Right lobe of liver (tissue), 6 donors: ENCODE measurements around the gene PPA1. TPM values are rescaled to one million over a fixed set of nuclear protein-coding genes. Genes with fewer than 3 reads are reported as not detected.
"Not testable (repeated sequence)": the region's sequence is repeated elsewhere in the genome, so short reads cannot be mapped to it uniquely, and the experiment has no call there.

ENCODE experiments used
- ATAC-seq, 4 donors: fragments of 200-7000 bp; cut with Tn5 transposase; one replicate each; pipeline ENCODE4 v1.9.1; 2020; ENCODE audit warnings: mild to moderate bottlenecking in 4 of 4, moderate library complexity in 4 of 4
- DNase-seq, 3 donors: peaks; one replicate each; pipeline ENCODE4 v3.0.0-alpha.2; 2020
- H3K27ac ChIP-seq, 3 donors: fragments of 200-600 bp; one replicate each; pipeline ENCODE4 v1.8.0; 2022
- H3K27me3 ChIP-seq, 2 donors: fragments of 200-600 bp; one replicate each; pipeline ENCODE4 v1.8.0; 2022
- H3K36me3 ChIP-seq, 4 donors: fragments of 200-600 bp; sonication (generic) in 1 of 4; one replicate each; pipeline versions ENCODE4 v1.5.1 to v1.8.0; 2017 to 2022; ENCODE audit warnings: control low read depth in 1 of 4
- H3K4me1 ChIP-seq, 4 donors: fragments of 200-600 bp; sonication (generic) in 1 of 4; one replicate each; pipeline versions ENCODE4 v1.5.1 to v1.8.0; 2017 to 2022; ENCODE audit warnings: control low read depth in 1 of 4
- H3K4me3 ChIP-seq, 3 donors: fragments of 200-600 bp; one replicate each; pipeline ENCODE4 v1.8.0; 2022
- H3K9me3 ChIP-seq, 4 donors: fragments of 200-600 bp; sonication (generic) in 1 of 4; one replicate each; pipeline versions ENCODE4 v1.5.1 to v1.8.0; 2017 to 2022; ENCODE audit warnings: control low read depth in 1 of 4
- CTCF ChIP-seq, 4 donors: fragments of 200-600 bp in 3 of 4; fragments of 450-650 bp in 1 of 4; IDR thresholded peaks; one replicate each; pipeline versions ENCODE4 v1.5.1 to v1.8.0; 2016 to 2022; ENCODE audit warnings: antibody characterized with exemption in 4 of 4, mild to moderate bottlenecking in 2 of 4
- POLR2A ChIP-seq: fragments of 450-650 bp; IDR thresholded peaks from one replicate; pipeline ENCODE4 v1.6.1; 2017; ENCODE audit warnings: antibody characterized with exemption, mild to moderate bottlenecking
- WGBS: methylation state at CpG from one replicate; pipeline ENCODE4 v1.1.6; 2018; ENCODE audit warnings: low coverage, low lambda C conversion rate; ENCODE audit not compliant: insufficient coverage; ENCODE audit errors: missing lambda C conversion rate; 5-methylcytosine and 5-hydroxymethylcytosine counted together
- intact Hi-C, 2 donors: fragments of 100-400 bp; cut with DNase I; formaldehyde crosslinking; loops; one replicate each; pipeline versions ENCODE4 v1.11.2 to v1.14.1; 2022
- total RNA-seq, 6 experiments: library from RNA; depleted of rRNA in 2 of 6; stranded (reverse); fragments of >200 nt in 2 of 6; fragmentation: NEBNext Ultra II Directional in 3 of 6; extraction: Animal tissue kit (Norgen Biotek cat#: 25700) in 3 of 6; gene quantifications; one replicate each; pipeline versions ENCODE4 v1.1.0 to v1.2.4, GENCODE V29; 2016 to 2023
- donor health status: DM: no; HTN: yes; CAD: no.
- donor health status: DM: no; HTN: no; CAD: no.
- donor health status: DM: no; HTN: no; CAD: no.
- donor health status: DM: no; HTN: yes; CAD: no.
- donor health status: DM: no; HTN: yes; CAD: no.

The PPA1 gene
- total RNA-seq, 6 experiments from 2014 or later, result 64.8 to 133 (median 95.7) TPM

- intact Hi-C loops, result no loop called here
- no peak overlapping the region for H3K4me3 ChIP-seq
- DNase-seq, result no peak
- ATAC-seq, result no peak
- H3K4me1 ChIP-seq, result peaks cover 0 to 7% (median 0%) of the 10 kb centered on the region in 4 donors
- H3K9me3 ChIP-seq, result no peaks in the 10 kb centered on the region
- TF ChIP-seq CTCF (IDR thresholded peaks at IDR 0.05) (no peak), POLR2A (no peak)
- no peaks in the 10 kb centered on the region for H3K36me3 ChIP-seq
- WGBS, result 60% methylated on average over 1 of the region's 1 CpG
- H3K27me3 ChIP-seq, result peaks cover 0 to 9% of the 10 kb centered on the region in 2 donors
- H3K27ac ChIP-seq, result no peak overlapping the region
Measured at GRCh38 chr10:70258216-70258615, 25.0 kb upstream of the PPA1 start.

DNA sequence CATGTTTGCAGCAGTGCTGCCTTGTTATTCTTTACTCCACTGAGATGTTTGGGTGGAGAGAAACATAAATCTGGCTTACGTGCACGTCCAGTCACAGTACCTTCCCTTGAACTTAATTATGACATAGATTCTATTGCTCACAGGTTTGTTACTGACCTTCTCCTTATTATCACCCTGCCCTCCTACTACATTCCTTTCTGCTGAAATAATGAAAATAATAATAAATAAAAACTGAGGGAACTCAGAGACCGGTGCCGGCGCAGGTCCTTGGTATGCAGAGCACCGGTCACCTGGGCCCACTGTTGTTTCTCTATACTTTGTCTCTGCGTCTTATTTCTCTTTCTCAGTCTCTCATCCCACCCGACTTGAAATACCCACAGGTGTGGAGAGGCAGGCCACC lies 24.6 kb upstream of the PPA1 start:
- ATAC-seq, intact Hi-C loops, H3K9me3 ChIP-seq, H3K4me3 ChIP-seq, H3K36me3 ChIP-seq, H3K27me3 ChIP-seq, DNase-seq, H3K4me1 ChIP-seq, H3K27ac ChIP-seq: not testable (repeated sequence)
- WGBS, result 91% methylated on average over 8 of the region's 8 CpGs

DNA sequence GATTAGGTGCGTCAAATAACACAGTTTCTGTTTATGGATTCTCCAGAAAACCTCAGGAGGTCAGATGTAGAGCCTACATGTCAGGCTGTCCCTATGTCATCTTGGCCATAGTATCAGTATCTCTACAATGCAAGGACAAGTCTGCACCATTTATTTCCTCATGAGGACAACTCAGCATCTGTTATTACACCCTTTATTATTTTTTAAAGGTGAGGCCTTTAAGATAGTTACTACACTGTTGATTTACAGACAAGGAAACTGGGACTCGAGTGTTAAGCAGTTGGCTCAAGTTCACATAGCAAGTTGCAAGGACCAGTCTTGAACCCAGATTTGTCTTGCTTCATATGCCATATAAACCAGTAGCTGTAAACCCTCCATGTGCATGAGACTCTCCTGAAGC lies 23.2 kb upstream of the PPA1 start:
- ATAC-seq (no peak), DNase-seq (no peak)
- Histone ChIP-seq H3K27ac (no peak overlapping the region), H3K9me3 (no peaks in the 10 kb centered on the region), H3K36me3 (no peaks in the 10 kb centered on the region), H3K4me3 (no peak overlapping the region), H3K4me1 (peaks cover 0 to 7% (median 0%) of the 10 kb centered on the region in 4 donors), H3K27me3 (peaks cover 0 to 9% of the 10 kb centered on the region in 2 donors)
- 56% methylated on average over 1 of the region's 2 CpGs for WGBS
- TF ChIP-seq POLR2A, result no peak
- TF ChIP-seq CTCF (IDR thresholded peaks at IDR 0.05), result no peak
- intact Hi-C loops, result no loop called here

DNA sequence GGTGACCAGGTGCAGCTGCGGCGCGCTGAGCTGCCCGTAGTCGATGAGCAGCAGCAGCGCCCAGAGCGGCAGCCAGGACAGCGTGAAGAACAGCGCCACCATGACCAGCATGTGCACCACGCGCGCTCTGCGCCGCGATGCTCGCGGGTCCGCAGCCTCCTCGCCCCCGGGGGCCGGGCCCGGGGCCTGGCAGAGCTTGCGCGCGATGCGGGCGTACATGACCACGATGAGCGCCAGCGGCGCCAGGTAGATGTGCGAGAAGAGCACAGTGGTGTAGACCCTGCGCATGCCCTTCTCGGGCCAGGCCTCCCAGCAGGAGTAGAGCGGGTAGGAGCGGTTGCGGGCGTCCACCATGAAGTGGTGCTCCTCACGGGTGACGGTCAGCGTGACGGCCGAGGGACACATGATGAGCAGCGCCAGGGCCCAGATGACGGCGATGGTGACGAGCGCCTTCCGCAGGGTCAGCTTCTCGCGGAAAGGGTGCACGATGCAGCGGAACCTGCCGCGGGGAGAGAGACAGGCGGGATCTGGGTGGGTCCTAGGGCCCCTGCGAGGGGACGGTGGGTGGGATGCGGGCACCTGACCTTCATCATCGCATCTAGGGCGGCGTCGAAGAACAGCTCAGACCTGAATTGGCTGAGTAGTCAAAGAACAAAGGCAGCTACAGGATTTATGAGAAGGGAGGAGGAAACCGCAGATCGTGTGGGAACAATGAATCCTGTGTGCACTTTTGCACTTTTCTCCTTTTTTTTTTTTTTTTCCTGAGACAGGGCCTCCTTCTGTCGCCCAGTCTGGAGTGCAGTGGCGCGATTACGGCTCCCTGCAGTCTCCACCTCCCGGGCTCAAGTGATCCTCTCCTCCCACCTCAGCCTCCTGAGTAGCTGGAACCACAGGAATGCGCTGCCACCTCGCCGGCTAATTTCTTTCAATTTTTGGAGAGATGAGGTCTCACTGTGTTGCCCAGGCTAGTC lies 22.4 kb upstream of the PPA1 start:
- intact Hi-C loops, result no loop called here
- TF ChIP-seq POLR2A, result no peak
- no peak for TF ChIP-seq CTCF (IDR thresholded peaks at IDR 0.05)

GRCh38 chr10:70254778-70255328 lies 21.6 kb upstream of the PPA1 start:
- 20% methylated on average over 2 of the region's 40 CpGs for WGBS

More for the DNA sequence above, 22.4 kb upstream of the PPA1 start:
- ATAC-seq, result peak in 1 of 4 donors; percentile 21
- Histone ChIP-seq H3K36me3 (no peaks in the 10 kb centered on the region), H3K4me1 (peaks cover 0 to 7% (median 0%) of the 10 kb centered on the region in 4 donors), H3K27me3 (peaks cover 0 to 9% of the 10 kb centered on the region in 2 donors), H3K4me3 (no peak overlapping the region), H3K9me3 (no peaks in the 10 kb centered on the region), H3K27ac (no peak overlapping the region)
- no peak for DNase-seq
- 59% methylated on average over 9 of the region's 73 CpGs for WGBS

More at GRCh38 chr10:70254778-70255328, 21.6 kb upstream of the PPA1 start:
- no peaks in the 10 kb centered on the region for H3K9me3 ChIP-seq
- TF ChIP-seq CTCF (IDR thresholded peaks at IDR 0.05), result no peak
- no peak for TF ChIP-seq POLR2A
- peak in 1 of 4 donors; percentile 9 for ATAC-seq
- intact Hi-C loops, result no loop called here
- no peak overlapping the region for H3K27ac ChIP-seq
- H3K27me3 ChIP-seq, result peaks cover 0 to 9% of the 10 kb centered on the region in 2 donors
- peaks cover 0 to 7% (median 0%) of the 10 kb centered on the region in 4 donors for H3K4me1 ChIP-seq
- H3K36me3 ChIP-seq, result no peaks in the 10 kb centered on the region
- DNase-seq, result no peak
- H3K4me3 ChIP-seq, result no peak overlapping the region
